ENCODE measurements around the gene GJC2. TPM values are rescaled to one million over a fixed set of nuclear protein-coding genes. Genes with fewer than 3 reads are reported as not detected.

Gene GJC2
- total and polyA plus RNA-seq, 2 donors from 2014 or later: 0.73 to 6.0 TPM

GRCh38 chr1:228155596-228156514 is 6.1 kb downstream of the GJC2 start:
- no peaks in the 10 kb centered on the region for H3K9me3 ChIP-seq (ENCODE audit: control insufficient read depth in 2 of 3, insufficient read depth in 1 of 3, low read length in 3 of 3)
- TF ChIP-seq CTCF (IDR thresholded peaks at IDR 0.05; ENCODE audit: borderline replicate concordance, extremely low read depth, insufficient read depth): no peak
- intact Hi-C loops (cut with DNase I): no loop called here
- DNase-seq (peak in 2 of 5 donors; percentile 22 to 50), FAIRE-seq (no peak)
- H3K9ac ChIP-seq (ENCODE audit: low read length in 3 of 3): no peak overlapping the region
- H3K4me1 ChIP-seq (ENCODE audit: control insufficient read depth in 2 of 3, insufficient read depth in 2 of 3, low read depth in 1 of 3, low read length in 3 of 3): peaks cover 0 to 12% (median 0%) of the 10 kb centered on the region in 3 donors
- no peak overlapping the region for H3K4me3 ChIP-seq (ENCODE audit: low read length in 3 of 3)
- no peaks in the 10 kb centered on the region for H3K36me3 ChIP-seq (ENCODE audit: control insufficient read depth in 2 of 3, insufficient read depth in 3 of 3, low read length in 3 of 3)
- no peak overlapping the region for H3K27ac ChIP-seq (ENCODE audit: low read depth in 2 of 2, low read length in 2 of 2)
- peaks cover 7% of the 10 kb centered on the region for H3K27me3 ChIP-seq (ENCODE audit: control insufficient read depth, insufficient read depth, low read length)

GRCh38 chr1:228156515-228156881 is 6.8 kb downstream of the GJC2 start:
- Histone ChIP-seq H3K9ac (ENCODE audit: low read length in 3 of 3) (no peak overlapping the region), H3K9me3 (ENCODE audit: control insufficient read depth in 2 of 3, insufficient read depth in 1 of 3, low read length in 3 of 3) (no peaks in the 10 kb centered on the region), H3K4me3 (ENCODE audit: low read length in 3 of 3) (no peak overlapping the region), H3K27me3 (ENCODE audit: control insufficient read depth, insufficient read depth, low read length) (peaks cover 7% of the 10 kb centered on the region), H3K4me1 (ENCODE audit: control insufficient read depth in 2 of 3, insufficient read depth in 2 of 3, low read depth in 1 of 3, low read length in 3 of 3) (peaks cover 0 to 6% (median 0%) of the 10 kb centered on the region in 3 donors), H3K27ac (ENCODE audit: low read depth in 2 of 2, low read length in 2 of 2) (no peak overlapping the region), H3K36me3 (ENCODE audit: control insufficient read depth in 2 of 3, insufficient read depth in 3 of 3, low read length in 3 of 3) (no peaks in the 10 kb centered on the region)
- no peak for TF ChIP-seq CTCF (IDR thresholded peaks at IDR 0.05; ENCODE audit: borderline replicate concordance, extremely low read depth, insufficient read depth)
- FAIRE-seq (no peak), DNase-seq (peak in 2 of 5 donors; percentile 51 to 66)
- intact Hi-C loops (cut with DNase I): no loop called here

- intact Hi-C loops (cut with DNase I): no loop called here
- FAIRE-seq: no peak
- Histone ChIP-seq H3K36me3 (ENCODE audit: control insufficient read depth in 2 of 3, insufficient read depth in 3 of 3, low read length in 3 of 3) (no peaks in the 10 kb centered on the region), H3K4me1 (ENCODE audit: control insufficient read depth in 2 of 3, insufficient read depth in 2 of 3, low read depth in 1 of 3, low read length in 3 of 3) (peaks cover 0 to 7% (median 0%) of the 10 kb centered on the region in 3 donors), H3K9me3 (ENCODE audit: control insufficient read depth in 2 of 3, insufficient read depth in 1 of 3, low read length in 3 of 3) (no peaks in the 10 kb centered on the region), H3K27ac (ENCODE audit: low read depth in 2 of 2, low read length in 2 of 2) (no peak overlapping the region), H3K4me3 (ENCODE audit: low read length in 3 of 3) (no peak overlapping the region), H3K9ac (ENCODE audit: low read length in 3 of 3) (no peak overlapping the region), H3K27me3 (ENCODE audit: control insufficient read depth, insufficient read depth, low read length) (peaks cover 7% of the 10 kb centered on the region)
- no peak for TF ChIP-seq CTCF (IDR thresholded peaks at IDR 0.05; ENCODE audit: borderline replicate concordance, extremely low read depth, insufficient read depth)
- peak in 2 of 5 donors; percentile 57 to 74 for DNase-seq
Observed at GRCh38 chr1:228156941-228157728, 7.4 kb downstream of the GJC2 start.
